Type B pancreatic cell (in vitro differentiated cells): ENCODE data around the gene GCK. TPM values are rescaled to one million over a fixed set of nuclear protein-coding genes. Genes with fewer than 3 reads are reported as not detected.

ENCODE experiments used
- DNase-seq: peaks from one replicate; pipeline ENCODE4 v3.0.0; 2021; ENCODE audit warnings: mixed read lengths; ENCODE audit not compliant: unreplicated experiment; ENCODE audit errors: extremely low spot score
- H3K27ac Mint-ChIP-seq: 2 replicates; pipeline ENCODE4 v1.8.0; 2021; ENCODE audit warnings: mild to moderate bottlenecking, mixed read lengths
- H3K27me3 Mint-ChIP-seq: 2 replicates; pipeline ENCODE4 v1.8.0; 2021; ENCODE audit warnings: mixed read lengths
- H3K36me3 Mint-ChIP-seq: 2 replicates; pipeline ENCODE4 v1.8.0; 2021; ENCODE audit warnings: mixed read lengths
- H3K4me1 Mint-ChIP-seq: one replicate; pipeline ENCODE4 v1.8.0; 2021; ENCODE audit warnings: mixed read lengths; ENCODE audit not compliant: unreplicated experiment
- H3K4me3 Mint-ChIP-seq: 2 replicates; pipeline ENCODE4 v1.8.0; 2021; ENCODE audit warnings: mild to moderate bottlenecking, mixed read lengths
- H3K9me3 Mint-ChIP-seq: 2 replicates; pipeline ENCODE4 v1.8.0; 2021; ENCODE audit warnings: mixed read lengths
- total RNA-seq: library from RNA; stranded (reverse); gene quantifications from 2 replicates; pipeline ENCODE4 v1.2.1, GENCODE V29; 2021; ENCODE audit warnings: low replicate concordance
- TF ChIP-seq, protein P1 (sequence below): fragments of 200-600 bp; sonication (generic); conservative IDR thresholded peaks from 2 replicates; pipeline ENCODE4 v1.5.0; 2021; ENCODE audit warnings: antibody characterized with exemption, mild to moderate bottlenecking

GCK gene
- total RNA-seq, 1 donor from 2014 or later: 5.6 TPM

DNA sequence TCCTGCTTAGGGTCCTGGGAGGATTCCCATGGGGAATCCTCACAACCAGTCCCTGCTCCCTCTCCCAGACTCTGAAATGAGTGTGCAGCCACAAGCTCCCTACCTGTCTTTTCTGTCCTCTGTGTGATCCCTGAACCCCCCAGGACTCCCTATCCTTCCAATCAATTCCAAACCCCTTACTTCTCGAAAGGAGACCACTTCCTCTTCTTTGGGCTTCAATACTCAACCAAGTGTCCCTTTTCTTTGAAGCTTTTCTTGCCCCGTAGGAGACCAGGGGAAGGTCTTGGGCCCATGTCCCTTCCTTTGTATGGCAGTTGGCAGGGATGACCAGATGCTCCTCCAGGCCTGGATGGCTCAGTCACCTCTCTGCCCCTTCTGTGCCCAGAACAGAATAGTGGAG, 83.4 kb downstream of the GCK start:
- Mint-ChIP-seq H3K4me1 (peaks cover 16% of the 10 kb centered on the region), H3K4me3 (peak overlapping the region; percentile 84), H3K36me3 (no peaks in the 10 kb centered on the region), H3K9me3 (no peaks in the 10 kb centered on the region), H3K27ac (peak overlapping the region; percentile 15), H3K27me3 (peaks cover 27% of the 10 kb centered on the region)
- DNase-seq: no peak
- TF ChIP-seq, protein P1, sequence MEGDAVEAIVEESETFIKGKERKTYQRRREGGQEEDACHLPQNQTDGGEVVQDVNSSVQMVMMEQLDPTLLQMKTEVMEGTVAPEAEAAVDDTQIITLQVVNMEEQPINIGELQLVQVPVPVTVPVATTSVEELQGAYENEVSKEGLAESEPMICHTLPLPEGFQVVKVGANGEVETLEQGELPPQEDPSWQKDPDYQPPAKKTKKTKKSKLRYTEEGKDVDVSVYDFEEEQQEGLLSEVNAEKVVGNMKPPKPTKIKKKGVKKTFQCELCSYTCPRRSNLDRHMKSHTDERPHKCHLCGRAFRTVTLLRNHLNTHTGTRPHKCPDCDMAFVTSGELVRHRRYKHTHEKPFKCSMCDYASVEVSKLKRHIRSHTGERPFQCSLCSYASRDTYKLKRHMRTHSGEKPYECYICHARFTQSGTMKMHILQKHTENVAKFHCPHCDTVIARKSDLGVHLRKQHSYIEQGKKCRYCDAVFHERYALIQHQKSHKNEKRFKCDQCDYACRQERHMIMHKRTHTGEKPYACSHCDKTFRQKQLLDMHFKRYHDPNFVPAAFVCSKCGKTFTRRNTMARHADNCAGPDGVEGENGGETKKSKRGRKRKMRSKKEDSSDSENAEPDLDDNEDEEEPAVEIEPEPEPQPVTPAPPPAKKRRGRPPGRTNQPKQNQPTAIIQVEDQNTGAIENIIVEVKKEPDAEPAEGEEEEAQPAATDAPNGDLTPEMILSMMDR: no peak

DNA sequence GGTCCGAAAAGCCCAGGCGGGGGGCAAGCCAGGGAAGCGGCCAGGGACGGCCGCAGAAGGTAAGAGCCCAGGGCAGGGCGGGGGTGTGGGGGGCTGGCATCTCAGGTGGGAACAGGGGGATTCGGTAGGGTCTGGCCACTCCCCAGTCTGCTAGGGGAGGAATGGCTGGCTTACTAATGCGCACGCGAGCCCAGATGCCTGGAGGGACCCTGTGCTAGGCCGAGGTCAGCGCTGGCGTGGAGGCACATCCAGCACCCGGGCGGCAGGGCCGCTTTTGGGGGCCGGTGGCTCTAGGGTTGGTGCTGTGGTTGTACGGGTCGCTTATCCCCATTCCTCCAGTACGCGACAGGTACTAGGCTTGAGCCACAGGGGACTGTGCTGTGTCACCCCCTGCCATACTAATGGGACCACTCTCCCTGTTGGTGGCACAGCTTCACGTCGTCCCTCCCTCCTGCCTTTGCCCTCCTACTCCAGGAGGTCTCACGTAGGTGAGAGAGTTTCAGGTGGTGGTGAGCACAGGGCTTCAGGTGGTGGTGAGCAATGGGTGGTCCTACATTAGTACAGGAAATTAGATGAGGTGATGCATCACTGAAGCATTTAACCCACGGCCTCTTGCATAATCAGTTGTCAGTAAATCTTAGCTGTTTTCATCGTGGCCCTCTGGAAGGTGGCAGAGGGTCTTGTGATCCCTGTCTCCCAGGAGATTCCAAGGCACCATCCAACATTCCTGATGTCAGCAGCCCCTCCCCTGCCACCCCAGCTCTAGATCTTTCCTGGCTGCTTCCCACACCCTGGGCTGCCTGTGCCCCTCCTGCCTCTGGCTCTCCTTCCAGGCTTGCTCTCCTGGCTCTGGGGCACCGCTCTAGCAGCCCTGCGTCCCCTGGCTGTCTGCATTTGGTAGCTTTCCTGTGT, 84.1 kb downstream of the GCK start:
- TF ChIP-seq, protein P1: no peak
- H3K36me3 Mint-ChIP-seq: no peaks in the 10 kb centered on the region
- peak overlapping the region; percentile 84 for H3K4me3 Mint-ChIP-seq
- H3K27ac Mint-ChIP-seq: peak overlapping the region; percentile 15
- H3K9me3 Mint-ChIP-seq: no peaks in the 10 kb centered on the region
- peaks cover 27% of the 10 kb centered on the region for H3K27me3 Mint-ChIP-seq
- peaks cover 23% of the 10 kb centered on the region for H3K4me1 Mint-ChIP-seq
- DNase-seq: no peak

DNA sequence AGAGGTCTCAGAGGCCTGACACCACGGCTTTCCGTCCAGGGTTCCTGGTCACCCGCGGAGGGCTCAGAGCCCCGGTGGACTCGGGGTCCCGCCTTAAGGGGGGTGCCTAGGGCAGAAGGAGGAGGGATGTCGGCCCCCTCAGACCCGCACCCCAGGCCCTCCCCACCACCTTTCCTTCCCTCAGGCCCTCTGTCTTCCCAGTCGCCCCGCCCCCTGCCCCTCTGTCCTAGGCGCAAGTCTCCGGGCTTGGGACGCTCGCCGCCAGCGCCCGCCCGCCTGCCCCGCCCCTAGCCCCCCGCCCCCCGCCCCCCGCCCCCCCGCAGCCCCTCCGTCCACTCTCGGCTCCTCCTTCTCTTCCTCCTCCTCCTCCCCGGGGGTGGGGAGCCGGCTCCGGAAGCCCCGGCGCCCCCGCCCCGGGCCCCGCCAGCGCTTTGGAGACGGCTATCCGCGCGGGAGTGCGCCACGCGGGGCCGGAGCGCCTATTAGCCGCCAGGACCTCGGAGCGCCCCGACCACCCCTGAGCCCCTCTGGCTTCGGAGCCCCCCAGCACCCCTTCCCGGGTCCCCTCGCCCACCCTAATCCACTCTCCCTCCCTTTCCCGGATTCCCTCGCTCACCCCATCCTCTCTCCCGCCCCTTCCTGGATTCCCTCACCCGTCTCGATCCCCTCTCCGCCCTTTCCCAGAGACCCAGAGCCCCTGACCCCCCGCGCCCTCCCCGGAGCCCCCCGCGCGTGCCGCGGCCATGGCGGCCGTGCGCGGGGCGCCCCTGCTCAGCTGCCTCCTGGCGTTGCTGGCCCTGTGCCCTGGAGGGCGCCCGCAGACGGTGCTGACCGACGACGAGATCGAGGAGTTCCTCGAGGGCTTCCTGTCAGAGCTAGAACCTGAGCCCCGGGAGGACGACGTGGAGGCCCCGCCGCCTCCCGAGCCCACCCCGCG, 85.0 kb downstream of the GCK start, which contains the start of gene AEBP1:
AEBP1 (plus strand) TSS at position 423 of the 937 bp plus-strand sequence; CDS start at position 744, 321 bp downstream.
- H3K27me3 Mint-ChIP-seq: peaks cover 27% of the 10 kb centered on the region
- H3K4me3 Mint-ChIP-seq: peak within 1 kb of the TSS; percentile 84
- no peak for DNase-seq
- TF ChIP-seq, protein P1: peak; percentile 26
- no peaks in the 10 kb centered on the region for H3K36me3 Mint-ChIP-seq
- peaks cover 24% of the 10 kb centered on the region for H3K4me1 Mint-ChIP-seq
- H3K27ac Mint-ChIP-seq: no peak within 1 kb of the TSS
- H3K9me3 Mint-ChIP-seq: no peaks in the 10 kb centered on the region

DNA sequence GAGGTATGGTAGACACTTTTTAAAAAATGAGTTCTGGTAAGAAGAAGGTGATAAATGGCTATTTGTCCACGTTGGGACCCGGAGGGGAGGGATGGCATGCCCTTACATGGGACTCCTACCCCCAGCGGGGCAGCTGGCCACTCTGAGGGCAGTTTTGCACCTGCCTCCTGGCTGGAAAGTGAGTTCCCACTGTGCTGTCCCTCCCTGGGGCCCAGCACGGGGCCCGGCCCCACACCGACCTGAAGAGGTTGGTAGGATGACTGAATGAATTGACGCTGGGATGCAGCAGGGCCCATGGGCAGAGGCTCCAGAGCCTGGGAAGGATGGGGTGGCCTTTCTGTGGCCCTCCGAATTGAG, 85.7 kb downstream of the GCK start:
- TF ChIP-seq, protein P1: no peak

DNA sequence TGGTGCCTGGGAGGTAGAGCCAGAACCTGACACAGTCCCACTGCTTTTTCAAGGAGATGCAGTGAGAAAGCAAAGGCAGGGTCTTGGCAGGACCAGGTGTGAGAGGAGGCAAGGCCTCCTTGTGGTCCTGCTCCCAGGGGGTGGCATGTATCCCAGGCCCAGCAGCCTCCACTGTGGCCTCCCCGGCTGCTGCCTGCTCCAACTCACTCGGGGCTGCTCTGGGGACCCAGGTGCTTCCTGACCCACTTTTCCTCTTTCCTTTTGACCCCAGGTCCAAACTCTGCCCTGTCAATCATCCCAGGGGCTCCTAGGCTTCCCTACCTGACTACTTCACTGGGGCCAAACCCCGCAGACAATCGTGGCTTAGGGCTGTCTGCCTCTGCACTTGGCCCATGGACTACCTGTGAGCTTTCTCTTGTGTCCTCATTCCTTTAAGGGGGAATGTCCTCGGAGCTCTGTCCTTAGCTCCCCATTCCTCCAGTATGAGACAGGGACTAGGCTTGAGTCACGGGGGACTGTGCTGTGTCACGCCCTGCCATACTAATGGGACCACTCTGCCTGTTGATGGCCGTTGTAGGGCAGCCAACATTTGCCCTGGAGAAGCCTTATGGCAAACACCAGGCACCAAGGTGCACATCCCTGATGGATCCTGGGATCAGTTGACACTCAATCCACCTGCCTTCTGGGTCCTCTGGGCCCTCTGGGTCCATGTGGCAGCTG, 86.2 kb downstream of the GCK start:
- Mint-ChIP-seq H3K9me3 (no peaks in the 10 kb centered on the region), H3K27ac (no peak overlapping the region), H3K36me3 (no peaks in the 10 kb centered on the region), H3K4me3 (peak overlapping the region; percentile 81), H3K4me1 (peaks cover 24% of the 10 kb centered on the region), H3K27me3 (peaks cover 27% of the 10 kb centered on the region)
- TF ChIP-seq, protein P1: no peak
- no peak for DNase-seq

More for the DNA sequence above, 85.7 kb downstream of the GCK start:
- Mint-ChIP-seq H3K4me3 (peak overlapping the region; percentile 81), H3K4me1 (peaks cover 24% of the 10 kb centered on the region), H3K9me3 (no peaks in the 10 kb centered on the region), H3K36me3 (no peaks in the 10 kb centered on the region), H3K27ac (no peak overlapping the region), H3K27me3 (peaks cover 27% of the 10 kb centered on the region)
- no peak for DNase-seq
